Measurements from ENCODE around the gene TTC3.
A peak's percentile ranks its signal among the peaks of the same experiment; 100 is the strongest.

- TF ChIP-seq CTCF (IDR thresholded peaks at IDR 0.05) (peak in 1 of 4 donors; percentile 11), POLR2A (IDR thresholded peaks at IDR 0.05) (no peak)
Observed at GRCh38 chr21:37073417-37074196, 553 bp downstream of the TTC3 start.

Measured in right lobe of liver (tissue), 4 donors.